ENCODE measurements around the gene SYT14.
"Not testable (repeated sequence)": the region's sequence is repeated elsewhere in the genome, so short reads cannot be mapped to it uniquely, and the experiment has no call there.

Gene SYT14

GRCh38 chr1:210024282-210024681 lies 86.3 kb downstream of the SYT14 start:
- no peak for TF ChIP-seq EZH2 (IDR thresholded peaks at IDR 0.05)
- TF ChIP-seq FOXP2 (optimal IDR thresholded peaks at IDR 0.05; ENCODE audit: control extremely low read depth, extremely low read length, insufficient read depth), result no peak
- TF ChIP-seq POLR2AphosphoS5 (IDR thresholded peaks at IDR 0.05; ENCODE audit: borderline replicate concordance, low read depth, low read length), result no peak
- DNase-seq (ENCODE audit: low read depth, low spot score), result no peak
- Histone ChIP-seq H3K27ac (no peak overlapping the region), H3K9me3 (ENCODE audit: low read depth, low read length) (no peaks in the 10 kb centered on the region), H3K4me3 (no peak overlapping the region), H3K9ac (ENCODE audit: insufficient read length) (no peak overlapping the region), H3K36me3 (ENCODE audit: insufficient read depth, low read length) (no peaks in the 10 kb centered on the region)

- Histone ChIP-seq H3K36me3 (ENCODE audit: insufficient read depth, low read length) (no peaks in the 10 kb centered on the region), H3K9me3 (ENCODE audit: low read depth, low read length) (no peaks in the 10 kb centered on the region), H3K9ac (ENCODE audit: insufficient read length) (no peak overlapping the region), H3K4me3 (no peak overlapping the region), H3K27ac (no peak overlapping the region)
- TF ChIP-seq EZH2 (IDR thresholded peaks at IDR 0.05) (no peak), FOXP2 (optimal IDR thresholded peaks at IDR 0.05; ENCODE audit: control extremely low read depth, extremely low read length, insufficient read depth) (no peak), POLR2AphosphoS5 (IDR thresholded peaks at IDR 0.05; ENCODE audit: borderline replicate concordance, low read depth, low read length) (no peak)
- DNase-seq (ENCODE audit: low read depth, low spot score), result no peak
These were observed 87.0 kb downstream of the SYT14 start for GRCh38 chr1:210024996-210025395.

- Histone ChIP-seq H3K9ac (ENCODE audit: insufficient read length) (no peak overlapping the region), H3K36me3 (ENCODE audit: insufficient read depth, low read length) (no peaks in the 10 kb centered on the region), H3K9me3 (ENCODE audit: low read depth, low read length) (no peaks in the 10 kb centered on the region), H3K4me3 (no peak overlapping the region), H3K27ac (no peak overlapping the region)
- no peak for DNase-seq (ENCODE audit: low read depth, low spot score)
- TF ChIP-seq FOXP2 (optimal IDR thresholded peaks at IDR 0.05; ENCODE audit: control extremely low read depth, extremely low read length, insufficient read depth) (no peak), POLR2AphosphoS5 (IDR thresholded peaks at IDR 0.05; ENCODE audit: borderline replicate concordance, low read depth, low read length) (no peak), EZH2 (IDR thresholded peaks at IDR 0.05) (no peak)
These were observed 87.9 kb downstream of the SYT14 start for GRCh38 chr1:210025870-210026269.

GRCh38 chr1:210027994-210028393 lies 90.0 kb downstream of the SYT14 start:
- TF ChIP-seq POLR2AphosphoS5 (IDR thresholded peaks at IDR 0.05; ENCODE audit: borderline replicate concordance, low read depth, low read length) (no peak), FOXP2 (optimal IDR thresholded peaks at IDR 0.05; ENCODE audit: control extremely low read depth, extremely low read length, insufficient read depth) (no peak), EZH2 (IDR thresholded peaks at IDR 0.05) (no peak)
- H3K27ac ChIP-seq, result no peak overlapping the region
- no peaks in the 10 kb centered on the region for H3K9me3 ChIP-seq (ENCODE audit: low read depth, low read length)
- no peak for DNase-seq (ENCODE audit: low read depth, low spot score)
- H3K4me3 ChIP-seq, result no peak overlapping the region
- no peaks in the 10 kb centered on the region for H3K36me3 ChIP-seq (ENCODE audit: insufficient read depth, low read length)
- no peak overlapping the region for H3K9ac ChIP-seq (ENCODE audit: insufficient read length)

- TF ChIP-seq POLR2AphosphoS5 (IDR thresholded peaks at IDR 0.05; ENCODE audit: borderline replicate concordance, low read depth, low read length) (no peak), EZH2 (IDR thresholded peaks at IDR 0.05) (no peak), FOXP2 (optimal IDR thresholded peaks at IDR 0.05; ENCODE audit: control extremely low read depth, extremely low read length, insufficient read depth) (no peak)
- DNase-seq (ENCODE audit: low read depth, low spot score), result no peak
- no peak overlapping the region for H3K4me3 ChIP-seq
These were observed 93.5 kb downstream of the SYT14 start for GRCh38 chr1:210031473-210031872.

GRCh38 chr1:210043058-210043457 lies 105.0 kb downstream of the SYT14 start:
- no peak for DNase-seq (ENCODE audit: low read depth, low spot score)

More at GRCh38 chr1:210031473-210031872, 93.5 kb downstream of the SYT14 start:
- Histone ChIP-seq H3K9ac (ENCODE audit: insufficient read length) (no peak overlapping the region), H3K36me3 (ENCODE audit: insufficient read depth, low read length) (no peaks in the 10 kb centered on the region), H3K27ac (no peak overlapping the region), H3K9me3 (ENCODE audit: low read depth, low read length) (no peaks in the 10 kb centered on the region)

GRCh38 chr1:210049616-210050015 lies 111.6 kb downstream of the SYT14 start:
- Histone ChIP-seq H3K36me3 (ENCODE audit: insufficient read depth, low read length) (no peaks in the 10 kb centered on the region), H3K9ac (ENCODE audit: insufficient read length) (no peak overlapping the region), H3K9me3 (ENCODE audit: low read depth, low read length) (no peaks in the 10 kb centered on the region), H3K4me3 (no peak overlapping the region), H3K27ac (no peak overlapping the region)
- TF ChIP-seq POLR2AphosphoS5 (IDR thresholded peaks at IDR 0.05; ENCODE audit: borderline replicate concordance, low read depth, low read length) (no peak), FOXP2 (optimal IDR thresholded peaks at IDR 0.05; ENCODE audit: control extremely low read depth, extremely low read length, insufficient read depth) (no peak), EZH2 (IDR thresholded peaks at IDR 0.05) (no peak)
- DNase-seq (ENCODE audit: low read depth, low spot score), result no peak

More at GRCh38 chr1:210043058-210043457, 105.0 kb downstream of the SYT14 start:
- no peak overlapping the region for H3K9ac ChIP-seq (ENCODE audit: insufficient read length)
- no peaks in the 10 kb centered on the region for H3K36me3 ChIP-seq (ENCODE audit: insufficient read depth, low read length)
- H3K4me3 ChIP-seq, result no peak overlapping the region
- H3K27ac ChIP-seq, result no peak overlapping the region
- no peaks in the 10 kb centered on the region for H3K9me3 ChIP-seq (ENCODE audit: low read depth, low read length)
- TF ChIP-seq EZH2 (IDR thresholded peaks at IDR 0.05) (no peak), POLR2AphosphoS5 (IDR thresholded peaks at IDR 0.05; ENCODE audit: borderline replicate concordance, low read depth, low read length) (no peak)

GRCh38 chr1:210050491-210050890 lies 112.5 kb downstream of the SYT14 start:
- H3K4me3 ChIP-seq; H3K9me3 ChIP-seq (ENCODE audit: low read depth, low read length); H3K36me3 ChIP-seq (ENCODE audit: insufficient read depth, low read length); H3K27ac ChIP-seq; DNase-seq (ENCODE audit: low read depth, low spot score); H3K9ac ChIP-seq (ENCODE audit: insufficient read length): not testable (repeated sequence)

- H3K27ac ChIP-seq, result no peak overlapping the region
- no peaks in the 10 kb centered on the region for H3K36me3 ChIP-seq (ENCODE audit: insufficient read depth, low read length)
- no peak overlapping the region for H3K4me3 ChIP-seq
- H3K9ac ChIP-seq (ENCODE audit: insufficient read length), result no peak overlapping the region
- TF ChIP-seq POLR2AphosphoS5 (IDR thresholded peaks at IDR 0.05; ENCODE audit: borderline replicate concordance, low read depth, low read length) (no peak), FOXP2 (optimal IDR thresholded peaks at IDR 0.05; ENCODE audit: control extremely low read depth, extremely low read length, insufficient read depth) (no peak), EZH2 (IDR thresholded peaks at IDR 0.05) (no peak)
- H3K9me3 ChIP-seq (ENCODE audit: low read depth, low read length), result no peaks in the 10 kb centered on the region
- no peak for DNase-seq (ENCODE audit: low read depth, low spot score)
These were observed 115.1 kb downstream of the SYT14 start for GRCh38 chr1:210053126-210053525.

Data from SK-N-MC (cell line).